ENCODE data around the gene TSPEAR.
"Not testable (repeated sequence)": the region's sequence is repeated elsewhere in the genome, so short reads cannot be mapped to it uniquely, and the experiment has no call there.

The TSPEAR gene

GRCh38 chr21:44701023-44701400, 10.4 kb downstream of the TSPEAR start:
- no peak for DNase-seq

- DNase-seq: no peak
Measured at GRCh38 chr21:44700101-44701022, 11.0 kb downstream of the TSPEAR start.

- no peak for DNase-seq
Measured at GRCh38 chr21:44699502-44700001, 11.8 kb downstream of the TSPEAR start.

- no peak for DNase-seq
Measured at GRCh38 chr21:44697811-44698734, 13.3 kb downstream of the TSPEAR start.

- not testable (repeated sequence) for DNase-seq
Measured at GRCh38 chr21:44697172-44697810, 14.1 kb downstream of the TSPEAR start, which contains the start of gene KRTAP10-12. Gene KRTAP10-12 (plus strand): TSS chr21:44697172. CDS start chr21:44697202, 30 bp downstream.

- DNase-seq: no peak
Measured at GRCh38 chr21:44696572-44696971, 14.8 kb downstream of the TSPEAR start.

- no peak for DNase-seq
Measured at GRCh38 chr21:44695641-44696040, 15.7 kb downstream of the TSPEAR start.

GRCh38 chr21:44695184-44695583, 16.2 kb downstream of the TSPEAR start:
- no peak for DNase-seq

GRCh38 chr21:44694776-44695175, 16.6 kb downstream of the TSPEAR start:
- no peak for DNase-seq

GRCh38 chr21:44692798-44693512, 18.4 kb downstream of the TSPEAR start:
- DNase-seq: no peak

- no peak for DNase-seq
Measured at GRCh38 chr21:44691686-44692085, 19.7 kb downstream of the TSPEAR start.

- DNase-seq: not testable (repeated sequence)
Measured at GRCh38 chr21:44689740-44690139, 21.6 kb downstream of the TSPEAR start.

- DNase-seq: no peak
Measured at GRCh38 chr21:44687671-44688070, 23.7 kb downstream of the TSPEAR start.

GRCh38 chr21:44686843-44687561, 24.4 kb downstream of the TSPEAR start:
- no peak for DNase-seq

GRCh38 chr21:44686000-44686781, 25.2 kb downstream of the TSPEAR start:
- no peak for DNase-seq

GRCh38 chr21:44685050-44685449, 26.3 kb downstream of the TSPEAR start:
- not testable (repeated sequence) for DNase-seq

GRCh38 chr21:44684483-44684882, 26.9 kb downstream of the TSPEAR start:
- DNase-seq: no peak

- no peak for DNase-seq
Measured at GRCh38 chr21:44684077-44684476, 27.3 kb downstream of the TSPEAR start.

GRCh38 chr21:44682580-44683151, 28.7 kb downstream of the TSPEAR start:
- no peak for DNase-seq

All from activated gamma-delta T cell (primary cell).